ENCODE measurements around the gene PRRC2C.
"Not testable (repeated sequence)": the region's sequence is repeated elsewhere in the genome, so short reads cannot be mapped to it uniquely, and the experiment has no call there.

PRRC2C gene

DNA sequence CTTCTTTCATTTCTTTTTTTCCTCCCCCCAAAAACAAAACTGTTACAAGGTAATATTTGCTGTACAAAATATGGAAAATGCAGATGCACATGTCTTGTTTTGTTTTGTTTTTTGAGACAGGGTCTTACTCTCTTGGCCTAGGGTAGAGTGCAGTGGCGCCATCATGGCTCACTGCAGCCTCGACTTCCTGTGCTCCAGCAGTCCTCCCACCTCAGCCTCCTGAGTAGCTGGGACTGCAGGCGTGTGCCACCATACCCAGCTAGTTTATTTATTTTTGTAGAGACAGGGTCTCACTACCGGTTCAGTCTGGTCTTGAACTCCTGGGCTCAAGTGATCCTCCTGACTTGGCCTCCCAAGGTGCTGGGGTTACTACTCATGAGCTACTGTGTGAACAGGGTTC is 15.5 kb downstream of the PRRC2C start:
- DNase-seq (ENCODE audit: low spot score) = no peak

- no peak for DNase-seq (ENCODE audit: low spot score)
Observed at GRCh38 chr1:171501305-171502024, 16.1 kb downstream of the PRRC2C start.

- DNase-seq (ENCODE audit: low spot score) = no peak
Observed at GRCh38 chr1:171506525-171507304, 21.4 kb downstream of the PRRC2C start.

GRCh38 chr1:171507435-171507834 is 22.1 kb downstream of the PRRC2C start:
- no peak for DNase-seq (ENCODE audit: low spot score)

- no peak for DNase-seq (ENCODE audit: low spot score)
Observed at GRCh38 chr1:171509191-171509590, 23.9 kb downstream of the PRRC2C start.

DNA sequence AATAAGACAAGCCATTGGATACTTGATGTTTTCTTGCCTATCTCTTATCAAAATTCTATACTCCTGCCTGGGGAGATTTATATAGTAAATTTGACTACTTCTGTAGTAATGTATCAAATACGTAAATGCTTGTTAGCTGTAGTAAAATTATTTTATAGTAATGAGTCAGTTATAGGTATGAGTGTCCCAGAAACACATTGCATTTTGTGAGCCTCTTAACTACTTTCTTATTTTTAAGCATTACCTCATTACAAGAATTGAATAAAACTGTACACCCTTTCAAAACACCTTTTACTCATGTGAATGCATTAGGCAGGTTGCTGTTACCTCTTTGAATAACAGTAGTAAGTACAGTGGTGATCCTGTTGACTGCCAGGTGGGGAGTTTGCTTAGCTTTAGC is 28.4 kb downstream of the PRRC2C start:
- no peak for DNase-seq (ENCODE audit: low spot score)

- DNase-seq (ENCODE audit: low spot score) = no peak
Observed at GRCh38 chr1:171515299-171515698, 30.0 kb downstream of the PRRC2C start.

GRCh38 chr1:171515741-171516140 is 30.4 kb downstream of the PRRC2C start:
- no peak for DNase-seq (ENCODE audit: low spot score)

- DNase-seq (ENCODE audit: low spot score) = no peak
Observed at GRCh38 chr1:171521567-171521966, 36.2 kb downstream of the PRRC2C start.

DNA sequence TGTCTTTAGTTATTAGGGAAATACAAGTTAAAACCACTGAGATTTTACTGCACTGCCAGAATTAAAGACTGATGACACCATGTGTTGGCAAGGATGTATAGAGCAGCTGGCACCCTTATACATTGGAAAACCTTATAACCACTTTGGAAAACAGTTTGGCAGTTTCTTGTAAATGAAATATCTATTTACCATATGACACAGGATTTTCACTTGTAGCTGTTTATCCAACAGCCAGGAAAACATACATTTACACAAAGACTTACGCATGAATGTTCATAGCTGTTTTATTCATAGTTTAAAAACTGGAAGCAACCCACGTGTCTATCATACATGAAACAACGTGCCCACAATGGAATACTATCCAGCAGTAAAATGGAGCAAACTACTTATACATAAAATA is 45.3 kb downstream of the PRRC2C start:
- no peak for DNase-seq (ENCODE audit: low spot score)

GRCh38 chr1:171532520-171532919 is 47.2 kb downstream of the PRRC2C start:
- no peak for DNase-seq (ENCODE audit: low spot score)

GRCh38 chr1:171545523-171545922 is 60.2 kb downstream of the PRRC2C start:
- DNase-seq (ENCODE audit: low spot score) = no peak

GRCh38 chr1:171550050-171550449 is 64.7 kb downstream of the PRRC2C start:
- DNase-seq (ENCODE audit: low spot score) = no peak

DNA sequence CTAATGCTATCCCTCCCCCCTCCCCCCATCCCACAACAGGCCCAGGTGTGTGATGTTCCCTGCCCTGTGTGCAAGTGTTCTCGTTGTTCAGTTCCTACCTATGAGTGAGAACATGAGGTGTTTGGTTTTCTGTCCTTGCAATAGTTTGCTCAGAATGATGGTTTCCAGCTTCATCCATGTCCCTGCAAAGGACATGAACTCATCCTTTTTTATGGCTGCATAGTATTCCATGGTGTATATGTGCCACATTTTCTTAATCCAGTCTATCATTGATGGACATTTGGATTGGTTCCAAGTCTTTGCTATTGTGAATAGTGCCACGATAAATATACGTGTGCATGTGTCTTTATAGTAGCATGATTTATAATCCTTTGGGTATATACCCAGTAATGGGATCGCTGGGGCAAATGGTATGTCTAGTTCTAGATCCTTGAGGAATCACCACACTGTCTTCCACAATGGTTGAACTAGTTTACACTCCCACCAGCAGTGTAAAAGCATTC is 65.3 kb downstream of the PRRC2C start:
- not testable (repeated sequence) for DNase-seq (ENCODE audit: low spot score)

GRCh38 chr1:171553960-171554359 is 68.6 kb downstream of the PRRC2C start:
- DNase-seq (ENCODE audit: low spot score) = not testable (repeated sequence)

- no peak for DNase-seq (ENCODE audit: low spot score)
Observed at GRCh38 chr1:171563675-171564074, 78.3 kb downstream of the PRRC2C start.

DNA sequence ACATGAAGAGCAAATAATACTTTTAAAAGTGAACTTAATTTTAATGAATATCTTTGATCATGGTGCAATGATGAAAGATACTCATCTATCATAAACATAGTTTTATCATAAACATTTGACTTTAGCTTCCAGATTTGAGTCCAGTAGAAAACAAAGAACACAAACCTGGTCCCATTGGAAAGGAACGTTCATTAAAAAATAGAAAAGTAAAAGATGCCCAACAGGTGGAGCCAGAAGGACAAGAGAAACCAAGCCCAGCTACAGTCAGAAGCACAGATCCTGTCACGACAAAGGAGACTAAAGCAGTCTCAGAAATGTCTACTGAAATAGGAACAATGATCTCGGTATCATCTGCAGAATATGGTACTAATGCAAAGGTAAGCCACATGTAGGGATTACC is 81.1 kb downstream of the PRRC2C start:
- DNase-seq (ENCODE audit: low spot score) = no peak

- no peak for DNase-seq (ENCODE audit: low spot score)
Observed at GRCh38 chr1:171570295-171570694, 85.0 kb downstream of the PRRC2C start.

- no peak for DNase-seq (ENCODE audit: low spot score)
Observed at GRCh38 chr1:171576144-171576543, 90.8 kb downstream of the PRRC2C start.

- no peak for DNase-seq (ENCODE audit: low spot score)
Observed at GRCh38 chr1:171581226-171581625, 95.9 kb downstream of the PRRC2C start.

DNA sequence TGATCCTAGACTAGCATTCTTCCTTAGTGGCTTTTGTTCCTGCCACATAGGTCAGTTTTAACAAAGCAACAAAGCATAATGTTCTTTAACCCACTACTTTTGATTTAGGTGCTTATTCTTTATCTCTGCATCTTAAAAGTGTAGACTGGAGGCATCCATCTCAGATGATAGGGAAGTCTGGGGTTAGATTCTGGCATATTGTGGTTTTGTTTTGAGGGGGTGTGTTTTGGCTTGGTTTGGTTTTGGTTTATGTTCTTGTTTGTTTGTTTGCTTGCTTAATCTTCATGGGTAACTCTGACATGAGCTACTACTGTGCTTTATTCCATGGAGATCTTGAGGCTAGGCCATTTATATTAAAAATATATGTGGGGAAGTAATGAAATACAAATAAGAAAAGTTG is 96.4 kb downstream of the PRRC2C start:
- DNase-seq (ENCODE audit: low spot score) = no peak

DNA sequence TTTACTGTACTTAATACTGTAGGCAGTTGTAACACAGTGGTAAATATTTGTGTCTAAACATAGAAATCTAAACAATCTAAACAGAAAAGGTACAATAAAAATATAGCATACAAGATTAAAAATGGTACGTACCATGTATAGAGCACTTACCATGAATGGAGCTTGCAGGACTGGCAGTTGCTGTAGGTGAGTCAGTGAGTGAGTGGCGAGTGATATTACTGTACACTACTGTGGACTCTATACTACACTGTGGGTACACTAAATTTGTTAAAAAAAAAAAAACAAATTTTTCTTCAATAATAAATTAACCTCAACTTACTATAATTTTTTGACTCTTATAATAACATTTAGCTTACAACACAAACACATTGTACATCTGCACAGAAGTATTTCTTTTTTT is 97.3 kb downstream of the PRRC2C start:
- no peak for DNase-seq (ENCODE audit: low spot score)

- no peak for DNase-seq (ENCODE audit: low spot score)
Observed at GRCh38 chr1:171583591-171584201, 98.4 kb downstream of the PRRC2C start.

Data from ecto neural progenitor cell (in vitro differentiated cells).